M059J (cell line): ENCODE data around the gene P2RX3. TPM values are rescaled to one million over a fixed set of nuclear protein-coding genes. Genes with fewer than 3 reads are reported as not detected.
"Not testable (repeated sequence)": the region's sequence is repeated elsewhere in the genome, so short reads cannot be mapped to it uniquely, and the experiment has no call there.

Experiments
- DNase-seq: peaks from one replicate; pipeline ENCODE4 v3.0.0-alpha.2; 2012; ENCODE audit warnings: low read depth
- total RNA-seq: library from RNA; depleted of rRNA; stranded (reverse); fragments of >200 nt; shearing (Covaris generic); gene quantifications from 2 replicates; pipeline ENCODE4 v1.2.3, GENCODE V29; 2014

Gene P2RX3
- total RNA-seq, 1 experiment from 2014 or later = not detected

- DNase-seq = peak; percentile 54
Measured at GRCh38 chr11:57324154-57324885, 13.8 kb upstream of the P2RX3 start.

GRCh38 chr11:57324886-57325734, 13.0 kb upstream of the P2RX3 start, which contains the start of gene TNKS1BP1:
TSS of gene TNKS1BP1 (minus strand) at chr11:57324952. CDS start at chr11:57321885, 3,067 bp downstream.
- peak; percentile 94 for DNase-seq

GRCh38 chr11:57325735-57326048, 12.5 kb upstream of the P2RX3 start:
- DNase-seq = no peak

GRCh38 chr11:57327721-57328120, 10.4 kb upstream of the P2RX3 start:
- DNase-seq = no peak

- DNase-seq = no peak
Measured at GRCh38 chr11:57330029-57330428, 8.1 kb upstream of the P2RX3 start.

- DNase-seq = no peak
Measured at GRCh38 chr11:57331720-57332119, 6.4 kb upstream of the P2RX3 start.

GRCh38 chr11:57332694-57333440, 5.3 kb upstream of the P2RX3 start:
- no peak for DNase-seq

GRCh38 chr11:57335023-57335342, 3.2 kb upstream of the P2RX3 start:
- no peak for DNase-seq

- DNase-seq = peak; percentile 87
Measured at GRCh38 chr11:57335343-57336110, 2.6 kb upstream of the P2RX3 start, which contains the start of gene SSRP1. TSS of gene SSRP1 (minus strand) at chr11:57335892. CDS start at chr11:57335121, 771 bp downstream.

GRCh38 chr11:57336111-57336666, 2.0 kb upstream of the P2RX3 start:
- peak; percentile 15 for DNase-seq

GRCh38 chr11:57336856-57337255, 1.3 kb upstream of the P2RX3 start:
- not testable (repeated sequence) for DNase-seq

- DNase-seq = no peak
Measured at GRCh38 chr11:57339328-57339727, 1.2 kb downstream of the P2RX3 start.

- peak; percentile 47 for DNase-seq
Measured at GRCh38 chr11:57340039-57340615, 2.0 kb downstream of the P2RX3 start.

GRCh38 chr11:57341250-57341808, 3.2 kb downstream of the P2RX3 start:
- no peak for DNase-seq

GRCh38 chr11:57342702-57343101, 4.5 kb downstream of the P2RX3 start:
- DNase-seq = no peak

GRCh38 chr11:57343825-57344224, 5.7 kb downstream of the P2RX3 start:
- DNase-seq = no peak

GRCh38 chr11:57344826-57345225, 6.7 kb downstream of the P2RX3 start:
- no peak for DNase-seq

- DNase-seq = peak; percentile 60
Measured at GRCh38 chr11:57345555-57346211, 7.5 kb downstream of the P2RX3 start.

GRCh38 chr11:57347336-57347735, 9.2 kb downstream of the P2RX3 start:
- DNase-seq = no peak

GRCh38 chr11:57348052-57348451, 9.9 kb downstream of the P2RX3 start:
- no peak for DNase-seq
